Breast epithelium (tissue), 4 donors: Measurements from ENCODE around the gene LIMD2. TPM values are rescaled to one million over a fixed set of nuclear protein-coding genes. Genes with fewer than 3 reads are reported as not detected.
A peak's percentile ranks its signal among the peaks of the same experiment; 100 is the strongest.

Source experiments
- DNase-seq, 2 donors: peaks; one replicate each; pipeline ENCODE4 v3.0.0-alpha.2; 2019; ENCODE audit warnings: low spot score in 2 of 2
- H3K27ac ChIP-seq, 2 donors: fragments of 200-600 bp; sonication (generic) in 1 of 2; one replicate each; pipeline ENCODE4 v1.5.1; 2016 to 2019; ENCODE audit warnings: mild to moderate bottlenecking in 1 of 2
- H3K27me3 ChIP-seq, 2 donors: fragments of 200-600 bp; sonication (generic) in 1 of 2; one replicate each; pipeline versions ENCODE4 v1.5.1 to v1.6.0; 2017 to 2019; ENCODE audit warnings: control low read depth in 1 of 2, mild to moderate bottlenecking in 1 of 2
- H3K36me3 ChIP-seq: fragments of 200-600 bp; one replicate; pipeline ENCODE4 v1.5.1; 2019
- H3K4me1 ChIP-seq, 2 donors: fragments of 200-600 bp; sonication (generic); one replicate each; pipeline ENCODE4 v1.5.1; 2016 to 2019; ENCODE audit warnings: control low read depth in 1 of 2
- H3K4me3 ChIP-seq, 3 donors: fragments of 200-600 bp; sonication (generic); 1 replicate in 2 of 3; 2 replicates in 1 of 3; pipeline ENCODE4 v1.5.1; 2016 to 2019; ENCODE audit warnings: mild to moderate bottlenecking in 3 of 3, moderate library complexity in 2 of 3
- H3K9me3 ChIP-seq, 2 donors: fragments of 200-600 bp; sonication (generic) in 1 of 2; one replicate each; pipeline ENCODE4 v1.5.1; 2016 to 2019; ENCODE audit warnings: control low read depth in 1 of 2
- CTCF ChIP-seq, 3 donors: fragments of 450-650 bp; IDR thresholded peaks; one replicate each; pipeline ENCODE4 v1.5.1; 2016 to 2017; ENCODE audit warnings: antibody characterized with exemption in 3 of 3, mild to moderate bottlenecking in 3 of 3, moderate library complexity in 3 of 3
- POLR2A ChIP-seq: fragments of 450-650 bp; IDR thresholded peaks from one replicate; pipeline ENCODE4 v1.6.1; 2016; ENCODE audit warnings: antibody characterized with exemption, mild to moderate bottlenecking, moderate library complexity
- POLR2AphosphoS5 ChIP-seq, 3 donors: sonication (generic); formaldehyde crosslinking; IDR thresholded peaks; one replicate each; pipeline ENCODE4 v1.6.1; 2017; ENCODE audit warnings: antibody characterized with exemption in 3 of 3
- intact Hi-C: fragments of 100-400 bp; cut with DNase I; formaldehyde crosslinking; loops from one replicate; pipeline ENCODE4 v1.15.1; 2023; ENCODE audit warnings: low total_unique reads
- total RNA-seq, 3 donors: library from RNA; depleted of rRNA; stranded (reverse); fragments of >200 nt; gene quantifications; one replicate each; pipeline ENCODE4 v1.1.0, GENCODE V29; 2016

Gene LIMD2
- total RNA-seq = 10 to 100 TPM in 1 of 3 donors, 1 to 10 TPM in 2; 6.1 to 10.5 (median 7.2) TPM

- Histone ChIP-seq H3K27ac (peak within 1 kb of the TSS; percentile 52 to 65), H3K4me3 (peak within 1 kb of the TSS; percentile 54 to 69 (median 68)), H3K4me1 (peaks cover 0 to 8% of the 10 kb centered on the region in 2 donors), H3K36me3 (no peaks in the 10 kb centered on the region), H3K27me3 (no peaks in the 10 kb centered on the region), H3K9me3 (no peaks in the 10 kb centered on the region)
- no peak for TF ChIP-seq CTCF (IDR thresholded peaks at IDR 0.05)
- no peak for TF ChIP-seq POLR2A
- TF ChIP-seq POLR2AphosphoS5 (IDR thresholded peaks at IDR 0.05) = no peak
- intact Hi-C loops = loop anchor here (1.0 to 5.0 kb wide), 3 partner anchors 19 to 318 kb away; no protein-coding TSS in a partner anchor
- no peak for DNase-seq
Observed at GRCh38 chr17:63699638-63700527, at the start of gene LIMD2. LIMD2 (minus strand) TSS chr17:63700125; CDS start chr17:63699298, 827 bp downstream.

GRCh38 chr17:63741408-63742173, 41.7 kb upstream of the LIMD2 start, which contains the start of gene STRADA:
STRADA (minus strand) TSS chr17:63741799; CDS start chr17:63728369, 13,430 bp downstream.
- no peaks in the 10 kb centered on the region for H3K4me1 ChIP-seq
- peak within 1 kb of the TSS; percentile 95 to 98 for H3K27ac ChIP-seq
- peak; percentile 99 for DNase-seq
- no peaks in the 10 kb centered on the region for H3K9me3 ChIP-seq
- no peaks in the 10 kb centered on the region for H3K36me3 ChIP-seq
- peak within 1 kb of the TSS; percentile 82 to 90 (median 83) for H3K4me3 ChIP-seq
- H3K27me3 ChIP-seq = no peaks in the 10 kb centered on the region
- TF ChIP-seq POLR2A = peak; percentile 81
- TF ChIP-seq CTCF (IDR thresholded peaks at IDR 0.05) = peak in 1 of 3 donors; percentile 10
- TF ChIP-seq POLR2AphosphoS5 (IDR thresholded peaks at IDR 0.05) = peak; percentile 46 to 74 (median 55)
- intact Hi-C loops = no loop called here

GRCh38 chr17:63741143-63741407, 41.1 kb upstream of the LIMD2 start:
- DNase-seq = no peak
- Histone ChIP-seq H3K4me1 (no peaks in the 10 kb centered on the region), H3K36me3 (no peaks in the 10 kb centered on the region), H3K27me3 (no peaks in the 10 kb centered on the region), H3K9me3 (no peaks in the 10 kb centered on the region), H3K27ac (peak overlapping the region; percentile 95 to 98), H3K4me3 (peak overlapping the region; percentile 82 to 90 (median 83))
- intact Hi-C loops = no loop called here
- TF ChIP-seq POLR2A (no peak), POLR2AphosphoS5 (IDR thresholded peaks at IDR 0.05) (no peak), CTCF (IDR thresholded peaks at IDR 0.05) (no peak)

GRCh38 chr17:63740464-63741142, 40.7 kb upstream of the LIMD2 start:
- Histone ChIP-seq H3K36me3 (no peaks in the 10 kb centered on the region), H3K27ac (peak overlapping the region; percentile 95 to 98), H3K4me1 (no peaks in the 10 kb centered on the region), H3K9me3 (no peaks in the 10 kb centered on the region), H3K4me3 (peak overlapping the region; percentile 82 to 90 (median 83)), H3K27me3 (no peaks in the 10 kb centered on the region)
- no peak for DNase-seq
- intact Hi-C loops = no loop called here
- TF ChIP-seq CTCF (IDR thresholded peaks at IDR 0.05) (no peak), POLR2AphosphoS5 (IDR thresholded peaks at IDR 0.05) (no peak), POLR2A (no peak)
